HG03457 (cell line): Measurements from ENCODE around the gene CDC42EP4.
"Not testable (repeated sequence)": the region's sequence is repeated elsewhere in the genome, so short reads cannot be mapped to it uniquely, and the experiment has no call there.

Experiments used
- ATAC-seq: cut with Tn5 transposase; IDR thresholded peaks from one replicate; pipeline ENCODE4 v1.9.1; 2021; ENCODE audit warnings: moderate number of reproducible peaks; ENCODE audit not compliant: unreplicated experiment

Gene CDC42EP4

DNA sequence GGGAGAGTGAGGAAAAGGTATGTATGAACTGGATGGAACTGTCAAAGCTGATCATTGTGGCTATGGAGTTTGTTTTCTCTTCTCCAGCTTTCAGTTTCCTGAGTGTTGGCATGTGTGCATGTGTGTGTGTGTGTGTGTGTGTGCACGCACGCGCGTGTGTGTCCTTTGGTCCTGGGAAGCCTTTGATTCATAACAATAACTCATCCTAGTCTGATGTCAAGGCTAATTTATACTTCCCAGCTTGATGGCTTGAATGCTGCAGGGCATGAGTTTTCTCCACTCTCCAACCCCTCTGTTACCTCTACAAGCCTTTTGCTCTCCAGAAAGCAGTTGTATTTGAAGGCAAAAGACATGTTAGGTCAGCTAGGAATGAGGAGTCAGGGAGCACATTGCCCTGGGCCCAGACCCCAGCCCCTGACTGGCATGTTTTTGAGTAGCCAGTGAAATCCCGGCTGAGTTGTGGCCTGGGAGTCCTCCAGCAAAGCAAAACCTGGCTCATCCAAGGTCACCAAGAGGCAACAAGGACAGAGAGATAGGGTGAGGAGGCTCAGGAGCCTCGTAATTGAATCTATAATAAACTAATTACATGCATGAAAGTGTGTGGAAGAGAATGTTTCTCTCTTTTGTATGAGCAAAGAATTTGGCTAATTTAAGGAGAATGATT, 8.9 kb upstream of the CDC42EP4 start:
- ATAC-seq = no peak

- no peak for ATAC-seq
Observed at GRCh38 chr17:73319766-73320165, 8.0 kb upstream of the CDC42EP4 start.

DNA sequence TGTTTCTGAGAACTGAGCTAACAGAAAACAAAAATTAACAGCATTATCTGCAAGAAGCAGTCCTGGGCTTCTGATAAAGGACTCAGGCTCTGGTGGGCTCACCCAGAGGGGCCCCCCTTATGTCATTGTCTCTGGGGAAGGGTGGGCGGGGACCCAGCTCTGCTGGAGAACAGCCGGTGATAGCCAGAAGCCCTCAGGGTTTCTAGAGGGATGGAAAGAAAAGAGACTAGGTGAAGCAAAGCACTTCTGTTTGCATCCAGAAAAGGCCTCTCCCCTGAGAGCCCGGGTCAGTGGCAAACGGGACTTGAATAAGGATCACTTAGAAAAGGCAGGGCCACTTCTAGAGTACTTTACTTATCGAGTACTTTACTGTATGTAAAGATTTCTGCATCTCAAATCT, 7.0 kb upstream of the CDC42EP4 start:
- ATAC-seq = no peak

GRCh38 chr17:73318427-73318813, 6.6 kb upstream of the CDC42EP4 start:
- ATAC-seq = no peak

GRCh38 chr17:73317513-73318426, 6.0 kb upstream of the CDC42EP4 start:
- peak; percentile 7 for ATAC-seq

DNA sequence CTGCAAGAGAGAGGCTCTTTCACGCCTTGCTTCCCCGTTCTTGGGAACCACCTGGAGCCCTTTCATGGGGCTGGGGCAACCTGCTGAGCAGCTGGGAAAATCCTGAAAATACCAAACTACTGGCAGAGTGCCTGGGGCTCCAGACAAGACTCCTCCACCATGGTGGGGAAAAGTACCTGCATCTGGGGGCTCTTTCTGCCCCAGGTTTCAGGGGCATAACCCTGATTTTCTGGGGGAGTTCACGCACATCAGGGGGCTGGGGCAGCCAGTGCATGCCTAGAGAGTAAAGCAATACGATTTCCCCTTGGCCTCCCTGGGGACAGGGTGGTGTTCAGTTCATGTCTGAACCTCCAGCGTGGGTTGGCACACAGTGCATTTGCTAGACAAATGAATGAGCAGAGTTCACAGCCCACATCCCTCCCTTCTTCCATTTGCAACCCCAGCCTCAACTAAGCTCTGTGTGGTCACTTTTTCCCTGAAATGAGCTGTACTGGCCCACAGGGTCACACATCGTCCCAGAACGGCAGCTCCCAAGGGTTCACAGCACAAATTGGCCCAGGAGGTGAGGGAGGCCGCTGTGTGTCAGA, 5.2 kb upstream of the CDC42EP4 start:
- ATAC-seq = peak; percentile 51

DNA sequence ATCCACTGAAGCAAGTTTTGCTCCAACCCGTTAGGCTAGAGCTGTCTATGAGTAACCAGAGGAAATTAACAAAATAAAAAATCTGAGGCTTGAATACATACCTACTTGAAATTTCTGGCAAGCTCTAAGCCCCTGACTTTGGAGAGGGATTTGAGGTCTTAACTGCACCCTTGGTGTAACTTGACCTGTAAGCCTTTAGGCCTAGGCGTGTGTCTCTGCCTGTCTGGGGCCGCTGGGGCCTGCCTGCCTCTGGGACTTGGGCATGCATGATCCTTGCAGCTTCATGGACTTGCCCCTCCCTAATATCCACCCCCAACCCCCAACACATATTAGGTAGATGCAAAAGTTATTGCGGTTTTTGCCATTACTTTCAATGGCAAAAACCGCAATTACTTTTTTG, 3.7 kb upstream of the CDC42EP4 start:
- no peak for ATAC-seq

GRCh38 chr17:73313526-73314127, 1.8 kb upstream of the CDC42EP4 start:
- ATAC-seq = no peak

GRCh38 chr17:73312887-73313286, 1.1 kb upstream of the CDC42EP4 start:
- ATAC-seq = not testable (repeated sequence)

- ATAC-seq = peak; percentile 10
Observed at GRCh38 chr17:73311428-73311780, 397 bp downstream of the CDC42EP4 start.

GRCh38 chr17:73309727-73310596, 1.8 kb downstream of the CDC42EP4 start:
- no peak for ATAC-seq

- ATAC-seq = not testable (repeated sequence)
Observed at GRCh38 chr17:73308959-73309358, 2.8 kb downstream of the CDC42EP4 start.

- no peak for ATAC-seq
Observed at GRCh38 chr17:73308017-73308823, 3.6 kb downstream of the CDC42EP4 start.

DNA sequence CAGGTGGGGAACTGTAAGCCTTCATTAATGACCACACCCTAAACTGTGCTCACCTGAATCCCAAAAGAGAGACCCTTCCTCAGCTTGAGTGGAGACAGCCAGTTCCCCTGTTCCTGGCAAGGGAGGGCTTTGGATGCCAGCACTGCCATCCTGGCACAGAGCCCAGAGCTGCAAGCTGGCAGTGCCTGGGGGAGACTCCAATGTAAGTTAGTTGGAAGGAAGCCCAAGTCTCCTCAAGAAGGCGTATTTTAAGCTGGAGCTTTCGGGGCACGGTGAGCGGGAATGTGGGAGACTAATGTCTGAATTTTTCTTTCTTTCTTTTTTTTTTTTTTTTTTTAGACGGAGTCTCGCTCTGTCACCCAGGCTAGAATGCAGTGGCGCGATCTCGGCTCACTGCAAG, 4.7 kb downstream of the CDC42EP4 start:
- no peak for ATAC-seq

DNA sequence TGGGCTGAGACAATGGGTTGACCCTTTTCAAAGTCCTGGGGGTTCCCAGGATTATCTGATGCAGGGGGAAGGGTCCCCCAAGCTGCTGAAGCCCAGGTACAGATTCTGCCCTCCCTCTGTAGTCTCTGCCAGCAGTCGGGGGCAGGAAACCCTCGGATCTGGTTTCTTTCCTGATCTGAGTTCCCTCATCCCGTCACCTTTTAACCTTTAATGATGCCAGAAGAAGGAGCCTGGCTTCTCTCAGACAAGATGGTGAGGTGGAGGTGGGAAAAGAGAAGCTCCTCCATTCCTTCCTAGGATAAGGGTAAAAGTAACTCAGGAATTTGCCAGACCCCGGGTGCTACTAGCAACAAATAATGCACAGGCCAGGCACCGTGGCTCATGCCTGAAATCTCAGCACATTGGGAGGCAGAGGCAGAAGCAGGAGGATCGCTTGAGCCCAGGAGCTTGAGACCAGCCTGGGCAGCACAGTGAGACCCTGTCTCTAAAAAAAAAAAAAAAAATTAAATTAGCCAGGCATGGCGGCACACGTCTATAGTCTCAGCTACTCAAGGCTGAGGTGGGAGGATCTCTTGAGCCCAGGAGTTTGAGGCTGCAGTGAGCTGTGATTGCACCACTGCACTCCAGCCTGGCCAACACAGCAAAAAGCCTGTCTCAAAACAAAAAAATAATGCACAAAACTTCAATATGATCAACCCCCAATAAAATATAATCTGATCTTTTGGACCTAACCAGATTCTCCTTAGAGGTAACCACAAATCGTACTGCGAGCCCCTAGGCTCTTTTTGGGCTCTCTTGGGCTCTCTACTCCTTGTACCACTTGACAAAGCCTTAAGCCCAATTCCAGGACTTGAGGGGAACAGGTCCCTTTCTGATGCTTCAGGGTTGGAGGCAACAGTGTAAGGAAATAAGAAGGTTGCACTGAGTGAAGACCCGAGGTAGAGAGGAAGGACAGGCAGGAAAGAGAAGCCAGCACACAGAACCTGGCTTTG, 5.7 kb downstream of the CDC42EP4 start:
- ATAC-seq = no peak

DNA sequence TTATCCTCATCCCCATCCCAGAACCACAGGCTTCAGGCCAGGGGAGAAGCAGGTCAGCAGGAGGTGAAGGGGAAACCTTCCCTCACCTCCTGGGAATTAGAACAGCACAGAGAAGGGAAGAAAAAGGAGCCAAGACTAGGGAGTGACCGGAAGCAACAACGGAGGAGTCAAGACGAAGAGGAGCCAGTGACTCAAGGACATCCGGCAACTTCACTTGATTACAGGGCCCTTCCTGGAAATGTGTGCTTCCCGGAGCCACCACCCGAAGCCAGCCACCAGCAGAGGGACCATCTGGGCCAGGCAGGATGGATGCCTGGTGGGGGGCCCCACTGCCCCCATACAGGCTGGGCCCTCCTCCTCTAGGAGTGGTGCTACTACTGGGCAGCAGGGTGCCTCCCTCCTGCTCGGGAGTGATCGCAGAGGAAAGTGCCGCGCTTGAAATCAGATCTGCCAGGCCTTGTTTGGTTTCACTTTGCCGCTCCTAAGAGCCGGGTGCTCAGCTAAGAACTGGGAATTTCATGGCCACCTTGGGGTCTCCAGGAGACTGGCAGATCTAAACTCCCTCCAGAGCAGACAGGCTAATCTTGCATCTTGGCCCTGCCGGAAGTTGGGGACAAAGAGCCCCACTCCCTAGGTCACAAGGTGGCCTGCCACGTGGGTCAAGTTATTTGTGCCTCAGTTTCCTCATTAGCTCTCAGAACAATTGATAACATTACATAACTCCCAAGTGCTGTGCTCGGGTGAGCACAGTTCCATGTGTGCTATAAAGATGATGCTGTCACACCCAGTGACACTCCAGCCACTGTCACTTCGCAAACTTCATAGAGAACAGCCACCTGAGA, 6.6 kb downstream of the CDC42EP4 start:
- ATAC-seq = no peak

DNA sequence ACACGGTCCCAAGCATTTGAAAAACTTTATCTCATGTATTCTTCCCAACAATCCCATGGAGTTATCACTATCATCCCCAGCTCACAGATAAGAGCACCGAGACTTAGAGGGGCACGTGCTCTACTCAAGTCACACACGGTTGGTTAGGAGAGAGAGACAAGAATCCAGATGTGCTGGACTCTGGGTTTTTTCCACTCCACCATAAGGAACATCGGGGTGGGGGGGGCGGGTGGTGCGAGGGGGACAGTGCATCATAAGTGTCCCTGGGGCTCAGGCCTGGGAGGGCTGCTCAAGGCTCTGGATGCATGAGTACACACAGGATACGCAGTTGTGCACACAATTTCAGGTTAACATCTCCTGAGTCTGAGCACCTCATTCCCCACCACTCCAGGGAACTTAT, 7.4 kb downstream of the CDC42EP4 start:
- ATAC-seq = no peak

DNA sequence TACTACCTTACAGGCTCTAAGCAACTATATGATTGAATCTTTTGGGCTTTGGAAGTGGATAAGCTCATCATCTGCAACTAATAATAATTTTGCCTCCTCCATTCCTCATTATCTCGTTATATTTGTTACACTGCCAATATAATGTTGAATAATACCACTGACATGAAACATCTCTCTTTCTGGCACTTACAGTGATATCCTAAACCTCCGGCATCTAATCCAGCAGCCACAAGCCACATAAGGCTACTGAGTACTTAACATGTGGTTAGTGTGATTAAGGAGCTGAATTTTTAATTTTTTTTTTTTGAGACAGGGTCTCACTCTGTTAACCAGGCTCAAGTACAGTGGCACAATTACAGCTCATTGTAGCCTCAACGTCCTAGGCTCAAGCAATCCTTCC, 9.6 kb downstream of the CDC42EP4 start:
- ATAC-seq = no peak
